Tibial nerve (tissue), 4 donors: ENCODE measurements around the gene TUBGCP5.

ENCODE experiments used
- EP300 ChIP-seq, 2 donors: sonication (generic); formaldehyde crosslinking; IDR thresholded peaks; one replicate each; pipeline ENCODE4 v1.6.1; 2017; ENCODE audit warnings: antibody characterized with exemption in 2 of 2, mild to moderate bottlenecking in 1 of 2
- POLR2A ChIP-seq, 2 donors: fragments of 450-650 bp; IDR thresholded peaks; one replicate each; pipeline ENCODE4 v1.6.1; 2017; ENCODE audit warnings: antibody characterized with exemption in 2 of 2, mild to moderate bottlenecking in 2 of 2, moderate library complexity in 2 of 2
- TF ChIP-seq, protein P1 (sequence below), 5 experiments: fragments of 200-600 bp in 3 of 5; fragments of 450-650 bp in 2 of 5; sonication (generic) in 3 of 5; IDR thresholded peaks; one replicate each; pipeline ENCODE4 v1.5.1; 2016 to 2019; ENCODE audit warnings: antibody characterized with exemption in 5 of 5, mild to moderate bottlenecking in 3 of 5, moderate library complexity in 2 of 5

GRCh38 chr15:22988811-22989210 is 50.6 kb downstream of the TUBGCP5 start:
- TF ChIP-seq, protein P1, sequence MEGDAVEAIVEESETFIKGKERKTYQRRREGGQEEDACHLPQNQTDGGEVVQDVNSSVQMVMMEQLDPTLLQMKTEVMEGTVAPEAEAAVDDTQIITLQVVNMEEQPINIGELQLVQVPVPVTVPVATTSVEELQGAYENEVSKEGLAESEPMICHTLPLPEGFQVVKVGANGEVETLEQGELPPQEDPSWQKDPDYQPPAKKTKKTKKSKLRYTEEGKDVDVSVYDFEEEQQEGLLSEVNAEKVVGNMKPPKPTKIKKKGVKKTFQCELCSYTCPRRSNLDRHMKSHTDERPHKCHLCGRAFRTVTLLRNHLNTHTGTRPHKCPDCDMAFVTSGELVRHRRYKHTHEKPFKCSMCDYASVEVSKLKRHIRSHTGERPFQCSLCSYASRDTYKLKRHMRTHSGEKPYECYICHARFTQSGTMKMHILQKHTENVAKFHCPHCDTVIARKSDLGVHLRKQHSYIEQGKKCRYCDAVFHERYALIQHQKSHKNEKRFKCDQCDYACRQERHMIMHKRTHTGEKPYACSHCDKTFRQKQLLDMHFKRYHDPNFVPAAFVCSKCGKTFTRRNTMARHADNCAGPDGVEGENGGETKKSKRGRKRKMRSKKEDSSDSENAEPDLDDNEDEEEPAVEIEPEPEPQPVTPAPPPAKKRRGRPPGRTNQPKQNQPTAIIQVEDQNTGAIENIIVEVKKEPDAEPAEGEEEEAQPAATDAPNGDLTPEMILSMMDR (IDR thresholded peaks at IDR 0.05) = no peak
- no peak for TF ChIP-seq POLR2A (IDR thresholded peaks at IDR 0.05)
- no peak for TF ChIP-seq EP300 (IDR thresholded peaks at IDR 0.05)
